Testis (tissue), 3 donors: Measurements from ENCODE around the gene LRFN4. TPM values are rescaled to one million over a fixed set of nuclear protein-coding genes. Genes with fewer than 3 reads are reported as not detected.

Experiments used
- DNase-seq: peaks from one replicate; pipeline ENCODE4 v3.0.0-alpha.2; 2019
- H3K27ac ChIP-seq, 2 donors: fragments of 200-600 bp; sonication (generic); one replicate each; pipeline ENCODE4 v1.5.1; 2019
- H3K27me3 ChIP-seq: fragments of 200-600 bp; sonication (generic); one replicate; pipeline ENCODE4 v1.5.1; 2019
- H3K36me3 ChIP-seq: fragments of 200-600 bp; sonication (generic); one replicate; pipeline ENCODE4 v1.5.1; 2017; ENCODE audit warnings: low read depth; ENCODE audit errors: missing control alignments
- H3K4me1 ChIP-seq: fragments of 200-600 bp; sonication (generic); one replicate; pipeline ENCODE4 v1.5.1; 2019
- H3K4me3 ChIP-seq, 2 donors: fragments of 200-600 bp; sonication (generic); one replicate each; pipeline ENCODE4 v1.5.1; 2017 to 2019
- H3K9me3 ChIP-seq: fragments of 200-600 bp; sonication (generic); one replicate; pipeline ENCODE4 v1.5.1; 2017
- CTCF ChIP-seq, 3 experiments: fragments of 450-650 bp in 2 of 3; fragments of 200-600 bp in 1 of 3; sonication (generic) in 1 of 3; IDR thresholded peaks; one replicate each; pipeline ENCODE4 v1.5.1; 2016 to 2019; ENCODE audit warnings: antibody characterized with exemption in 3 of 3, mild to moderate bottlenecking in 2 of 3, moderate library complexity in 1 of 3
- POLR2A ChIP-seq: fragments of 450-650 bp; IDR thresholded peaks from one replicate; pipeline ENCODE4 v1.6.1; 2017; ENCODE audit warnings: antibody characterized with exemption, mild to moderate bottlenecking, moderate library complexity
- WGBS, 2 donors: methylation state at CpG; one replicate each; pipeline ENCODE4 v1.1.5; 2018; 5-methylcytosine and 5-hydroxymethylcytosine counted together
- intact Hi-C: fragments of 100-400 bp; cut with DNase I; formaldehyde crosslinking; loops from one replicate; pipeline ENCODE4 v1.15.1; 2023; ENCODE audit warnings: low total_unique reads
- polyA plus RNA-seq: library from polyadenylated mRNA; stranded (reverse); fragments of 350-450 nt; fragmentation: Illumina TruSeq; extraction: RNeasy Lipid Tissue Mini Kit (QIAGEN cat#74804); gene quantifications from one replicate; pipeline ENCODE4 v1.2.3, GENCODE V29; 2014; ENCODE audit warnings: low read depth, low replicate concordance; ENCODE audit not compliant: insufficient read depth
- total RNA-seq, 2 donors: library from RNA; depleted of rRNA; stranded (reverse); fragments of >200 nt; gene quantifications; one replicate each; pipeline ENCODE4 v1.2.3, GENCODE V29; 2016

LRFN4 gene
- total and polyA plus RNA-seq, 3 donors from 2014 or later = 23.2 to 27.2 (median 24.6) TPM

GRCh38 chr11:66904561-66904960 lies 47.7 kb downstream of the LRFN4 start:
- no peak overlapping the region for H3K4me3 ChIP-seq
- no peaks in the 10 kb centered on the region for H3K27me3 ChIP-seq
- no peak overlapping the region for H3K27ac ChIP-seq
- WGBS, 2 donors = 89 to 93% methylated on average over 6 of the region's 6 CpGs
- H3K9me3 ChIP-seq = no peaks in the 10 kb centered on the region
- H3K4me1 ChIP-seq = peaks cover 16% of the 10 kb centered on the region
- intact Hi-C loops = no loop called here
- DNase-seq = no peak
- no peak for TF ChIP-seq CTCF (IDR thresholded peaks at IDR 0.05)
- TF ChIP-seq POLR2A = no peak
- no peaks in the 10 kb centered on the region for H3K36me3 ChIP-seq

GRCh38 chr11:66904981-66905521 lies 48.2 kb downstream of the LRFN4 start:
- intact Hi-C loops = no loop called here
- H3K36me3 ChIP-seq = no peaks in the 10 kb centered on the region
- no peak for DNase-seq
- WGBS, 2 donors = 72 to 76% methylated on average over 8 of the region's 8 CpGs
- no peaks in the 10 kb centered on the region for H3K9me3 ChIP-seq
- no peak overlapping the region for H3K4me3 ChIP-seq
- H3K4me1 ChIP-seq = peaks cover 16% of the 10 kb centered on the region
- no peaks in the 10 kb centered on the region for H3K27me3 ChIP-seq
- no peak overlapping the region for H3K27ac ChIP-seq
- TF ChIP-seq POLR2A = no peak
- TF ChIP-seq CTCF (IDR thresholded peaks at IDR 0.05) = no peak

- Histone ChIP-seq H3K4me1 (peaks cover 16% of the 10 kb centered on the region), H3K27ac (peak overlapping the region in 1 of 2 donors; percentile 62), H3K4me3 (no peak overlapping the region), H3K36me3 (no peaks in the 10 kb centered on the region), H3K27me3 (no peaks in the 10 kb centered on the region), H3K9me3 (no peaks in the 10 kb centered on the region)
- no peak for DNase-seq
- TF ChIP-seq POLR2A (no peak), CTCF (IDR thresholded peaks at IDR 0.05) (no peak)
- intact Hi-C loops = no loop called here
- WGBS, 2 donors = 83 to 98% methylated on average over 4 of the region's 4 CpGs
Measured at GRCh38 chr11:66905631-66906030, 48.8 kb downstream of the LRFN4 start.

- no peaks in the 10 kb centered on the region for H3K9me3 ChIP-seq
- H3K36me3 ChIP-seq = no peaks in the 10 kb centered on the region
- H3K27me3 ChIP-seq = no peaks in the 10 kb centered on the region
- intact Hi-C loops = no loop called here
- TF ChIP-seq CTCF (IDR thresholded peaks at IDR 0.05) (no peak), POLR2A (no peak)
- peaks cover 16% of the 10 kb centered on the region for H3K4me1 ChIP-seq
- DNase-seq = peak; percentile 68
- H3K27ac ChIP-seq = peak overlapping the region in 1 of 2 donors; percentile 62
- WGBS, 2 donors = 55 to 67% methylated on average over 13 to 14 of the region's 14 CpGs
- no peak overlapping the region for H3K4me3 ChIP-seq
Measured at GRCh38 chr11:66906061-66906733, 49.3 kb downstream of the LRFN4 start.
